AG04449 (cell line): Measurements from ENCODE around the gene HNRNPA1L2.
"Not testable (repeated sequence)": the region's sequence is repeated elsewhere in the genome, so short reads cannot be mapped to it uniquely, and the experiment has no call there.

Source experiments
- CTCF ChIA-PET: fragments of 350-600 bp; formaldehyde crosslinking; extraction: SDS; loops from one replicate; lab custom pipeline; 2021; ENCODE audit warnings: antibody characterized with exemption; lab: Yijun Ruan, JAX
- POLR2A ChIA-PET: fragments of 400-600, 350-600 bp; formaldehyde crosslinking; extraction: SDS; loops from one replicate; lab custom pipeline; 2020; ENCODE audit warnings: antibody characterized with exemption, inconsistent platforms; lab: Yijun Ruan, JAX
- DNase-seq: peaks from one replicate; pipeline ENCODE4 v3.0.0-alpha.2; 2010; ENCODE audit warnings: low read depth, low spot score
- H3K4me3 ChIP-seq: 2 replicates; pipeline ENCODE4 v1.5.1; 2011; ENCODE audit warnings: low read depth, mild to moderate bottlenecking, control low read depth, low read length
- CTCF ChIP-seq: IDR thresholded peaks from one replicate; pipeline ENCODE4 v1.5.1; 2011; ENCODE audit warnings: mild to moderate bottlenecking, moderate library complexity, low read length, control low read depth, inconsistent platforms; ENCODE audit not compliant: insufficient read depth; ENCODE audit errors: missing control alignments

Gene HNRNPA1L2

GRCh38 chr13:52665325-52665724, 23.1 kb downstream of the HNRNPA1L2 start:
- no peak for TF ChIP-seq CTCF
- ChIA-PET POLR2A (interaction anchor here (0.8 kb wide), 1 partner anchor 13 kb away, joined by 4 read pairs; the partner anchor contains the start of gene SUGT1), CTCF (interaction anchor here (0.6 to 5.0 kb wide), 11 partner anchors 11 to 366 kb away, joined by 3 to 44 read pairs (median 3); partner anchors contain the start of gene SUGT1)
- no peak overlapping the region for H3K4me3 ChIP-seq
- no peak for DNase-seq

GRCh38 chr13:52669677-52670076, 27.4 kb downstream of the HNRNPA1L2 start:
- TF ChIP-seq CTCF = no peak
- POLR2A ChIA-PET = no interaction called here
- H3K4me3 ChIP-seq = no peak overlapping the region
- CTCF ChIA-PET = no interaction called here
- no peak for DNase-seq

- no peak for DNase-seq
- CTCF ChIA-PET = no interaction called here
- TF ChIP-seq CTCF = no peak
- POLR2A ChIA-PET = no interaction called here
- H3K4me3 ChIP-seq = no peak overlapping the region
Measured at GRCh38 chr13:52670726-52671125, 28.5 kb downstream of the HNRNPA1L2 start.

GRCh38 chr13:52673465-52673864, 31.2 kb downstream of the HNRNPA1L2 start:
- CTCF ChIA-PET = no interaction called here
- no peak overlapping the region for H3K4me3 ChIP-seq
- DNase-seq = no peak
- no peak for TF ChIP-seq CTCF
- POLR2A ChIA-PET = no interaction called here

- CTCF ChIA-PET = interaction anchor here (1.4 to 2.1 kb wide), 2 partner anchors 10 to 13 kb away, joined by 3 to 12 read pairs; no protein-coding TSS in a partner anchor
Measured at GRCh38 chr13:52677823-52678222, 35.6 kb downstream of the HNRNPA1L2 start.

GRCh38 chr13:52685806-52686205, 43.6 kb downstream of the HNRNPA1L2 start:
- H3K4me3 ChIP-seq, POLR2A ChIA-PET, DNase-seq, CTCF ChIA-PET: not testable (repeated sequence)

More at GRCh38 chr13:52677823-52678222, 35.6 kb downstream of the HNRNPA1L2 start:
- no peak for DNase-seq
- POLR2A ChIA-PET = no interaction called here
- no peak for TF ChIP-seq CTCF
- H3K4me3 ChIP-seq = no peak overlapping the region

- H3K4me3 ChIP-seq = no peak overlapping the region
- DNase-seq = no peak
- no peak for TF ChIP-seq CTCF
- ChIA-PET CTCF (no interaction called here), POLR2A (no interaction called here)
Measured at GRCh38 chr13:52686376-52686775, 44.1 kb downstream of the HNRNPA1L2 start.
